K562 (cell line): Measurements from ENCODE around the gene PRELID3B. TPM values are rescaled to one million over a fixed set of nuclear protein-coding genes. Genes with fewer than 3 reads are reported as not detected.

Experiments
- FOSL1 ChIP-seq: fragments of 200-800 bp; sonication (Bioruptor generic); conservative IDR thresholded peaks from 2 replicates; pipeline ENCODE4 v1.6.1; 2016; ENCODE audit warnings: missing genetic modification characterization, missing compliant biosample characterization
- ZKSCAN1 ChIP-seq: fragments of 150-350 bp; IDR thresholded peaks from 2 replicates; pipeline ENCODE4 v1.6.1; 2016; ENCODE audit warnings: low read depth, low read length
- ZNF274 ChIP-seq: IDR thresholded peaks from 2 replicates; pipeline ENCODE4 v1.6.1; 2011; ENCODE audit warnings: low read depth, mild to moderate bottlenecking, low read length, moderate library complexity, borderline replicate concordance
- polyA plus RNA-seq, 8 experiments: library from polyadenylated mRNA; depleted of rRNA in 4 of 8; stranded (reverse) in 5 of 8; unstranded in 3 of 8; fragments of >200 nt; fragmentation: Nextera tagmentation in 2 of 8; fragmentation: Illumina TruSeq in 1 of 8; extraction: Ambion mirVana in 2 of 8; extraction: Trizol in 1 of 8; gene quantifications; 2 replicates each; pipeline versions ENCODE4 v1.2.1 to v1.2.3, GENCODE V29; 2011 to 2014; ENCODE audit warnings: inconsistent platforms in 1 of 8, missing spikeins in 1 of 8
- total RNA-seq, 7 experiments: library from RNA; depleted of rRNA in 6 of 7; stranded (reverse); fragments of >200 nt in 6 of 7; fragmentation: Illumina TruSeq in 2 of 7; extraction: Trizol in 2 of 7; gene quantifications; 2 replicates each; pipeline versions ENCODE4 v1.2.1 to v1.2.3, GENCODE V29; 2011 to 2021; ENCODE audit warnings: low replicate concordance in 1 of 7
- TF ChIP-seq, protein P1 (sequence below), 2 experiments: fragments of 450-650 bp in 1 of 2; sonication (generic) in 1 of 2; formaldehyde crosslinking in 1 of 2; IDR thresholded peaks; 2 replicates each; pipeline versions ENCODE4 v1.7.1 to v1.9.0; 2016 to 2022; ENCODE audit warnings: inconsistent platforms in 1 of 2, mild to moderate bottlenecking in 1 of 2, missing genetic modification reagents in 1 of 2

The PRELID3B gene
- total and polyA plus RNA-seq, 9 of the 15 experiments (the other 6 are each of a cell fraction or from before 2014, with no cell fraction given) = 77.0 to 186 (median 101) TPM

DNA sequence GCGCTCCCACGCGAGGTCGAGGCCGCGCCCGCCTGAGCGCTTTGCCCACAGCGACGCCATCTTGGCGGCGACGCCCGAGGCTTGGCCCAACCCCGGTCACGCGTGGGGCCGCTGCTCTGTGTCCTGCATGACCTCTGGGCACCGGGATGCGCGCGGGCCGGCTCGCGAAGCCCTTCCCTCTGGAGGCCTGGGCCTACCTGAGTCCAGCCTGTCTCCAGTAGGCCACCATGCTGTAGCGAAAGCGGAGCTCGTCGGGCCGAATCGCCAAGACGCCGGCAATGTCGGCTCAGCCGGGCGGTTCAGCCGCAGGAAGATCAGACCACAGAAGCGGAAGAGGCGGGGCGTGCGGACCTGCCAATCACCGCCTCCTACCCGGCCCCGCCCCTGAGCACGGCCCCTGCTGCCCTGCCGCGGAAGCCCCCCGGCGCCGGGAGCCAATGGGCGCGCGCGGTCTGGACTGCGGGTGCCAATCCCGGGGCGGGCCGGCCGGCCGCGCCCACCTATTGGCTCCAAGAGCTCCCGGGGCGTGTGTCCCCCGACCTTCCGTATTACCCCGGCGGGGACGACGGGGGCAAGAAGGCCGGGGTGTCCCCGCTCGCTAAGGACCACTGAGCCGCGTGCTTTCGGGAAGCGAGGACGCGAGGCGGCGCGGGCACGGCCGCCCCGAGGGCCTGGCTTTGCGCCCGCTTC, 10.4 kb downstream of the PRELID3B start, which contains the start of gene ATP5F1E (continued):
- TF ChIP-seq, protein P1, sequence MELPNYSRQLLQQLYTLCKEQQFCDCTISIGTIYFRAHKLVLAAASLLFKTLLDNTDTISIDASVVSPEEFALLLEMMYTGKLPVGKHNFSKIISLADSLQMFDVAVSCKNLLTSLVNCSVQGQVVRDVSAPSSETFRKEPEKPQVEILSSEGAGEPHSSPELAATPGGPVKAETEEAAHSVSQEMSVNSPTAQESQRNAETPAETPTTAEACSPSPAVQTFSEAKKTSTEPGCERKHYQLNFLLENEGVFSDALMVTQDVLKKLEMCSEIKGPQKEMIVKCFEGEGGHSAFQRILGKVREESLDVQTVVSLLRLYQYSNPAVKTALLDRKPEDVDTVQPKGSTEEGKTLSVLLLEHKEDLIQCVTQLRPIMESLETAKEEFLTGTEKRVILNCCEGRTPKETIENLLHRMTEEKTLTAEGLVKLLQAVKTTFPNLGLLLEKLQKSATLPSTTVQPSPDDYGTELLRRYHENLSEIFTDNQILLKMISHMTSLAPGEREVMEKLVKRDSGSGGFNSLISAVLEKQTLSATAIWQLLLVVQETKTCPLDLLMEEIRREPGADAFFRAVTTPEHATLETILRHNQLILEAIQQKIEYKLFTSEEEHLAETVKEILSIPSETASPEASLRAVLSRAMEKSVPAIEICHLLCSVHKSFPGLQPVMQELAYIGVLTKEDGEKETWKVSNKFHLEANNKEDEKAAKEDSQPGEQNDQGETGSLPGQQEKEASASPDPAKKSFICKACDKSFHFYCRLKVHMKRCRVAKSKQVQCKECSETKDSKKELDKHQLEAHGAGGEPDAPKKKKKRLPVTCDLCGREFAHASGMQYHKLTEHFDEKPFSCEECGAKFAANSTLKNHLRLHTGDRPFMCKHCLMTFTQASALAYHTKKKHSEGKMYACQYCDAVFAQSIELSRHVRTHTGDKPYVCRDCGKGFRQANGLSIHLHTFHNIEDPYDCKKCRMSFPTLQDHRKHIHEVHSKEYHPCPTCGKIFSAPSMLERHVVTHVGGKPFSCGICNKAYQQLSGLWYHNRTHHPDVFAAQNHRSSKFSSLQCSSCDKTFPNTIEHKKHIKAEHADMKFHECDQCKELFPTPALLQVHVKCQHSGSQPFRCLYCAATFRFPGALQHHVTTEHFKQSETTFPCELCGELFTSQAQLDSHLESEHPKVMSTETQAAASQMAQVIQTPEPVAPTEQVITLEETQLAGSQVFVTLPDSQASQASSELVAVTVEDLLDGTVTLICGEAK (IDR thresholded peaks at IDR 0.05) = peak; percentile 81
- TF ChIP-seq, protein P1 (CRISPR knock-in tag; IDR thresholded peaks at IDR 0.05) = no peak
- TF ChIP-seq FOSL1 (tag) = no peak
- no peak for TF ChIP-seq ZKSCAN1
- no peak for TF ChIP-seq ZNF274
- TF ChIP-seq, all 486 proteins: peak for 216
